ENCODE measurements around the gene SRRM2.
A peak's percentile ranks its signal among the peaks of the same experiment; 100 is the strongest.
"Not testable (repeated sequence)": the region's sequence is repeated elsewhere in the genome, so short reads cannot be mapped to it uniquely, and the experiment has no call there.

SRRM2 gene

DNA sequence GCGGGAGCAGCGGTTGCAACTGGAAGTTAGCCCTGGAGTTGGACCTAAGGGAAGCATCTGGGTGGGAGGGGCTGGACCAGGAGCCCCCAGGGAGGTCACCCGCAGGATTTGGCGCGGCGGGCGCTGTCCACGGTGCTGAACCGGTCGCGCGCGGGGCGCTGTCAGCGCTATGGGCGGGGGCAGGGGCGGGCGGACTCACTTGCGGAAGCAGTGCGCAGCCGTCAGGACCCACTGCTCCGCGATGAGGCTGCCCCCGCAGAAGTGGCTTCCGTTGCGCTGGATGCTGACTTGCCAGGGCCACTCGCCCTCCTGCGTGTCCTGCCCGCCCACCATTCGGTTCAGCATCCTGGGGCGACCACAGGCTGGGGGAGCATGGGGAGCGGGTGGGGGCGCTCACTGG, 36.9 kb upstream of the SRRM2 start:
- no peak for DNase-seq

DNA sequence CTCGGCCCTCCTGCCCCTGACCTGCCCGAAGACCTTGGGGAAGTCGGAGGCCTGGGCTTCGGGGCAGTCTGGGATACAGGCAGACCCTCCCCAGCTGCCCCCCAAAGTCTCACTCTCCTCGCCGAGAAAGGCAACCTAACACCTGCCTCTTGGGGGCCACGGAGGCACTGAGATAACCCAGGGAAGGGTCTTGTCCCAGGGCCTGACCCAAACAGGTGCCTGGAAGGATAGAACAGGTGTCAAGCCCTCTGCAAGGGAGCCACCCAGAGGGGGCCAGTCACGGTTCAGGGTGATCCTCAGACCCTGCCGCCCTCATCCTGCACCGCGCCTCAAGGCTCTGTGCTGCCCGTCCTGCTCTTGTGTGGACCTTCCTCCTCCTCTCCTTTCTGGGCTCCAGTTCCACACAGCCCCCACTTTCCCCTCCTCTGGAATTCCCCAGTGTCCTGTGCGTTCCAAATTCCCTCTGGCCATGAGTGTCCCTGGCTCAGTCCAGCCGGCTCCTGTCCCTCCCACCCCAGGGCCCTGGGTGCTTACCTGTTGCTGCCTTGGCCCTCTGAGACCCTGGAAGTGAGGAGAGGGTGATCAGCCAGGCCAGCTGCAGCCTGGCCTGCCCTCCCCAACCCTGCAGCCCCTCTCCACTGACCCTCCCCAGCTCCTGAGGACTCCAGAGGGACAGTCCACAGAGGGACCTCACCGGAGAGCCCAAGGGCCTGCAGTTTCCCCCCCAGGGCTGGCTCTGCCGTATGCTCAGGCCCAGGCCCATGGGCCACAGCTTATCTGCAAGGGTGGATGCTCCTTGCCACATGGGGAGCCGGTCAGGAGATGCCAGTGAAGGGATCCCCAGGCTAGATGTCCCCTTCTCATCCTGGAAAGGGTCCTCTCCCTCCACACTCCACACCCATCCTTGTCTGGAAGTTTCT, 36.2 kb upstream of the SRRM2 start:
- DNase-seq = no peak

DNA sequence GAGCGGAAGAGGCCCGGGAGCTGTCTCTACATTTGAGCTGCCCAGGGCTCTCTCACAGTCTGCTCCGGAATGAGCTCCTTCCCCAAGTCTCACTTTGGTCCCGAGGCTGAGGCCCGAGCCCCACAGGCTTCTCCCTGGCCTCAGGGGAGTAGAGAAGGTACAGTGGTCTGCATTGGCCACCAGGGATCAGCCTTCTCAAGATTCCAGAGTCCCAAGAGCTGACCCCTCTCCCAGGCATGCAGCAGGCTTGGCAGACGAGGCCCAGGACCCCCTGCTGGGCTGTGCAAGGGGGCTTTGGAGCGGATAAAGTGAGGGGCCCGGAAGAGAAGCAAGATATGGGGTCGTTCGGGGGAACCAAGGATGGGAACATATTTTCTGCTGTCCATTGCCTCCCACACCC, 35.5 kb upstream of the SRRM2 start:
- DNase-seq = no peak

DNA sequence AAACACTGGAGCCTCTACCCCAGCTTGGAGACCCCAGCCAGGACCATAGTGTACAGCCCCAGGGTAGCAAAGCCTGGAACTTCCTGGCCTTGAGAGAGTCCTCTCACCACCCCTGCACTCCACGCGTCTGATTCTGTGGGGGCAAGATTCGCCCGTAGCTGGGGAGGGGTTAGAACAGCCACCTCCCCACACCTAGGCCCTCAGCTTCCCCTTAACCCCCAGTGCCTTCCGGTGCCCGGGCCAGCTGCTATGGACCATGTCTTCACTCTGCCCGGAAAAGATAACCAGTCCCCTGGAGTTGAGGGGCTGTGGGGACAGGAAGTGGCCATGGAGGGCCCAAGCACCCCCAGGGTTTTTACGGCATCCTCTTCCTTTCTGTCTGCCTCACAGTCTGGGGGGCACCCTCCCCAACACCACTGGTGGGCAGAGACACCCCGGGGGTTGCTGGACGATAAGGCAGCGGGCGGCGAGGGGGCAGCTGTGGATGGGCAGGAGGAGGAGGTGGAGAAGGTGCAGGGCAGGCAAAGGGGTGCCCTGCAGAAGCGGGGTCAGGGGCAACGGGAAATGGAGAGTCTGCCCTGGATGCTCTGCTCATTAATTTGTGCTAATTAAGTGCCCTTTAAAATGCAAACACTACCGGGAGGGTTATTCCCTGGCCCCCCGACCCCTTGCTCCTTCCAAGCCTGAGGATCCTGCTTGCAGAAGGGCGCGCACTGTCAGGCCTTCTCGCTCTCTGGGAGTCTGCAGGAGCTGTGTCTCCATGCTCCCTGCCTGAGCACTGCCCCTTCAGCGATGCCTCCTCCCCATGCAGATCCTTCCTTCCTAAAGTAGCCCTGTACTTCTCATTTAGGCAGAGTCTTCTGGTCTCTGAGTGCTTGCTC, 34.8 kb upstream of the SRRM2 start:
- DNase-seq = no peak

DNA sequence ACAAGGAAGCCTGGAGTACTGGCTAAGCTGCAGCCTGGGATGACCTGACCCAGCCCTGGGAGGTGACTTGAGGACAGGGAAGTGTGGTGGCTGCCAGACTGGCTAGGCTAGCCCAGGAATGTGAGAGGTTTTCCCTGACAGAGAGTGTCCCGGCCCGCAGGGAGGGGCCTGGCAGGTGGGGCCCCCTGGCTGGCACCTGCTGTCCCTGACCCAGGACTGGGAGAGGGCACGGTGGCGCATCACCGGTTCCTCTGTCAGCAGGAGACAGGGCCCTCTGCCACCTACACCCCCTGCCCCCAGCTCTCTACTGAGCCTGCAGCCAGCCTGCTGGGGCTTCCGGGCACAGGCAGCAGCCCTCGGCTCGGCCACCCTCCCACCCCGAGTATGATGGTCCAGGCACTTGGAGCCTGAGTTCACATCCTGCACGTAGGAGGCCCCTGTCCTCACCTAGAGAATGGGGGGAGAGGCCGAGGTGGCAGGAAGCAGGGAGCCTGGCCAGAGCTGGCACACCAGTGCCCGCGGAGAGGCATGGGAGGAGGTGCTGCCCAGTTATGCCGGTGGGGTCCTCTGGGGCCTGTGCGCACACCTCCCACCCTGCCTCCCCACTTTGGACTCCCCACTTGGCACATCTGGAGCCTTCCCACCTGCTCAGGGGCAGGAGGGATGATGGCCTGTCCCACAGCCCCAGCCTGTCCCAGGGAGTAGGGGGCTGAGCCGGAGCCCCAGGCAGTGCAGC, 32.9 kb upstream of the SRRM2 start:
- no peak for DNase-seq

DNA sequence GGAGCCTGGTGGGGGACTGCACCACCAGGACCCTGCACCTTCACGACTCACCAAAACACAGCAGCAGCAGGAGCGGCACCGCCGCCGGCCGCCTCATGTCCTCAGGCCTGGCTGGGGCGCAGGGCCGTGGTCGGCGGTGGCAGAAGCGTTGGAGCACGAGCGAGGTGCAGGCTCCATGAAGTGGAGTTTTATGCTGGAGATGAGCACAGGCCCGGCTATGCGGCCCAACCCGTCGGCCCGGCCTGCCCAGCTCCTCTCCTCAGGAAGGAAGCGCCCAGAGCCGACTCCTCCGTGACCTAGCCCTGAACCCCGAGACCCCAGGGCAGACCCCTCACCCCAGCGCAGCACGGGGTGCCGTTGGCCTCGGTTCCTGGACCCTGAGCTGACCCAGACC, 32.4 kb upstream of the SRRM2 start, which contains the start of gene PRSS27:
TSS of gene PRSS27 (minus strand) at position 161 of the 394 bp plus-strand sequence. CDS start at position 97, 64 bp downstream.
- DNase-seq = no peak

DNA sequence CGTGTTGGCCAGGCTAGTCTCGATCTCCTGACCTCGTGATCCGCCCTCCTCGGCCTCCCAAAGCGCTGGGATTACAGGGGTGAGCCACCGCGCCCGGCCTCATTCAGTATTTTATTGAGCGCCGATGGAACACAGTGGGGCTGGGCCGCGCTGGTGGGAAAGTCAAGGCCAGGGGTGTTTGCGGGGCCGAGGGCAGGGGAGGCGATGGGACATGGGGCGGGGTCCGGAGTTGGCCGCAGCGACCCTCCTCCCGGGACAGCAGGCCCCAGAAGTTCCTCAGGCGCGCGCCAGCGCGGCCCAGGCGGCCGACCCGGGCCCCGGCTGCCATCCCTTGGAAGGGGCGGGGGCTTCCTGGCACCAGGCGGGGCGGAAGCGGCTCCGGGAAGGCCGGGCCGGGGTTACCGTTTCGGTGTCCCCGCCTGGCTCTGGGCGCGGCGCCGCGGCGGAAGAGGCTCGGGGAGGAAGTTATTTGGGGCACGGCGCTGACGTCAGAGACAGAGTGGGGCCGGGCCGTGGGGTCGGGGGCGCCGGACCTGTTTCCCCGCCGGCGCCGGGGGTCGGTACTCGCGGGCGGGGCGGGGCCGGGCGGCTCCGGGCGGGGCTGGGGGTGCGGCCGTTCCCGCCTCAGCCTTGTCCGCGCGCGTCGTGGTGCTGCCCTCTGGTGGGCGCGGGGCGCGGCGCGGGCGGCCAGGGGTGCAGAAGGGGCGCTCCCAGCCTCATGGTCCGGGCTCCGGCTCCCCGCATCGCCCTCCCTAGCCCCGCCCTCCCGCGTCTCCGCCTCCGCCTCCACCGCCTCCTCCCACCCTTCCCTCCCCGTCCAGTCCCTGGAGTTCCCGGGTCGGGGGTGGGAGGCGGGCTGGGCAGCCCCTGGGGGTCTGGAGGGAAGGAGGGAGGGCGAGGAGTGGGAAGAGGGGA, 31.5 kb upstream of the SRRM2 start:
- DNase-seq = peak; percentile 43

DNA sequence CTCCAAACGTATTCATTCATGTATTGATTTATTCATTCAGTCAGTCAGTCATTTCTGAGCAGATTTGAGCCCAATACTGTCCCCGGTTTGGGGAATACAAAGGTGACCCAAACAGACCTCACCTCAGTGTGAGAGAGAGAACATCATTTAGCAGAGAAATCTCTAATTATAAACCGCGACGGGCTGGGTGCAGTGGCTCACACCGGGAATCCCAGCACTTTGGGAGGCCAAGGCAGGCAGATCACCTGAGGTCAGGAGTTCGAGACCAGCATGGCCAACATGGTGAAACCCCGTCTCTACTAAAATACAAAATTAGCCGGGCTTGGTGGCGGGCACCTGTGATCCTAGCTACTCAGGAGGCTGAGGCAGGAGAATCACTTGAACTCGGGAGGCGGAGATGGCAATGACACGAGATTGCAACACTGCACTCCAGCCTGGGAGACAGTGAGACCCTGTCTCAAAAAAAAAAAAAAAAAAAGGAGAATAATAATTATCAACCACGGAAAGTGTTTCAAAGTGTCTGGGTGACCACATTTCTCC, 30.7 kb upstream of the SRRM2 start:
- not testable (repeated sequence) for DNase-seq

DNA sequence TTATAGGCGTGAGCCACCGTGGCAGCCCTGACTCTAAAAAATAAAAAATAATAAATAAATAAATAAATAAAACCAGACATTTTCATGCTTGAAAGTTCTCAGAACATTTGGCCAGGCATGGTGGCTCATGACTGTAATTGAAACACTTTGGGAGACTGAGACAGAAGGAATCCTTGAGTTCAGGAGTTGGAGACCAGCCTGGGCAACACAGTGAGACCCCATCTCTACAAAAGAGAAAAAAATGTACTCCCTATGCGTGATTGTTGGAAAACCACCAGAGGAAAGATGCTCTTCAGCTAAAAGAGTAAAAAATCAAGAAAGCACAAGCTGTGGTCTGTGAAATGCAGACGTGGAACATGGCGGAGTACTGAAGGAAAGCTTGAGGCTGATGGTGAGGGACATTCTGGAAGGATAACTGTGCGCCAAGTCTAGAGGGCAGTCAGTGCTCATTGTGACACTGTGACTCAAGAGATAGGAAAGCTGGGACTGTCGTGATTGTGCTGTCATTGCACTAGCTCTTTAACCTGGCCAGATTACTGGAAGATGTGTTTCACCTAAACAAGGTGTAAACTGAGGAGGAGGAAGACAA, 28.3 kb upstream of the SRRM2 start:
- no peak for DNase-seq

DNA sequence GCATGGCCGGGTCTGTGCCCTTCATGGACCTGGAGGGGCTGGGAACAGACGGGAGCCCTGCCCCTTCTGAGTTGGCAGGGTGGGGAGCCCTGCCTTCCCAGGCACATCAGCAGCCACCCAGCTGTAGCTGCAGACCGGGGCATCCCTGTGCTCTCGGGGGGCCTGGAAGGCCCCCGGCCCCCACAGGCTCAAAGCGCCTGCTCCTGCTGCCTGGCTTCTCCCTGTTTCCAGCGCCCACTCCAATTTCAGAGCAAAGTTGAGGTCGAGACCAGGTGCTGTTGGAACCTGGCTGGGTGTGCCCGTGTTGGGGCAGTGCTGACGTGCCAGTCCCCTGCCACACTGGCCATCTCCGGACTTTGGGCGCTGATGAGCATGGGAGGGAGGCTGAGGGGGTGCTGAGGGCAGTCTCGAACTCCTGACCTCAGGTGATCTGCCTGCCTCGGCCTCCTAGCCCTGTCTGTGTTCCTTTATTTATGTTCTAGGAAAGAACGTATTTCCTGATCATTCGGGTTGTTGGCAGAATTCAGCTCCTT, 27.6 kb upstream of the SRRM2 start:
- no peak for DNase-seq

DNA sequence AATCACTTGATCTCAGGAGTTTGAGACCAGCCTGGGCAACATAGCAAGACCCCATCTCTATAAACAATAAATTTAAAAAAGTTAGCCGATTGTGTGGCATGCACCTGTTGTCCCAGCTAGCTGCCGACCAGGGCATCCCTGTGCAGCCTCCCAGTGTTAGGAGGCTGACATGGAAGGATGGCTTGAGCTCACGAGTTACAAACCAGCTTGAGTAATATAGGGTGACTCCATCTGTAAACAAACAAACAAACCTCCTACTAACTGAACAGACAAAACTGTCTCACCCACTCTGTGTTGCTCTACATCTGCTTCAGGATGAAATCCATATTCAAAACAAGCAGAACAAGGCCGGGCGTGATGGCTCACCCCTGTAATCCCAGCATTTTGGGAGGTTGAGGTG, 25.5 kb upstream of the SRRM2 start:
- DNase-seq = no peak

DNA sequence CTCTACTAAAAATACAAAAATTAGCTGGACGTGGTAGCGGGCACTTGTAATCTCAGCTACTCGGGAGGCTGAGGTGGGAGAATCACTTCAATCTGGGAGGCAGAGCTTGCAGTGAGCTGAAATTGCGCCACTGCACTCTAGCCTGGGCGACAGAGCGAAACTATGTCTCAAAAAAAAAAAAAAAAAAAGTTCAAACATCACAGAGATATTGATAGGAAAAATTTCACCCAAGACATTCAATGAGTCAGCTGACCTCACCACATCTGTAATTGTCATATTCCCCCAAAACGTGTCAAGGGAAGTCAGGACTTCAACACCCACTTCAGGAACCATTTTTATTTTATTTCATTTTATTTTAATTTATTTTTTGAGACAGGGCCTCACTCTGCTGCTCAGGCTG, 24.4 kb upstream of the SRRM2 start:
- no peak for DNase-seq

DNA sequence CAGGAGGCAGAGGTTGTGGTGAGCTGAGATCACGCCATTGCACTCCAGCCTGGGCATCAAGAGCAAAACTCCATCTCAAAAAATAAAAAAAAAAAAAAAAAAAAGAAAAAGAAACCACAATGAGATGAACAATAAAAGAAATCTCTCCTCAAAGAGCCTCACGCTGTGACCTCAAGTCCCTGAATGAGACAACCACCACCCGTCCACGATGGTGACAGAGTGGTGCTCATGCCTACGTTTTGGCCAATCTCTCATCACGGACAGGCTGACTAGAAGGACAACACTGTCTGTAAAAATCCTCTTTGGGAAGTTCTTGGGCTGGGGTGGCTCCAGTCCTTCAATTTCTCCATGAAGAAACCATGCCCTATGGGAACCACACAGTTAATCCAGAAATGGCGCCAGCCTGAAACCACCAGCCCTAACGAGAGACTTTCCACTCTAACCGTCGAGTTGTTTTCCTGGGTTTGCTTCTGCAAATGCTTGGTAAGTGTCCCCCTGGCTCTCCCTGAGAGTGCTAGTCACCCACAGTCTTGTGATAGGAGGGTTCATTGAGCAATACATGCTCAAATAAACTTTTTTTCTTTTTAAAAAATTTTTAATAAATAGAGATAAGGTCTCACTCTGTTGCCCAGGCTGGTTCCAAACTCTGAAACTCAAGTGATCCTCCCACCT, 17.5 kb upstream of the SRRM2 start:
- no peak for DNase-seq

DNA sequence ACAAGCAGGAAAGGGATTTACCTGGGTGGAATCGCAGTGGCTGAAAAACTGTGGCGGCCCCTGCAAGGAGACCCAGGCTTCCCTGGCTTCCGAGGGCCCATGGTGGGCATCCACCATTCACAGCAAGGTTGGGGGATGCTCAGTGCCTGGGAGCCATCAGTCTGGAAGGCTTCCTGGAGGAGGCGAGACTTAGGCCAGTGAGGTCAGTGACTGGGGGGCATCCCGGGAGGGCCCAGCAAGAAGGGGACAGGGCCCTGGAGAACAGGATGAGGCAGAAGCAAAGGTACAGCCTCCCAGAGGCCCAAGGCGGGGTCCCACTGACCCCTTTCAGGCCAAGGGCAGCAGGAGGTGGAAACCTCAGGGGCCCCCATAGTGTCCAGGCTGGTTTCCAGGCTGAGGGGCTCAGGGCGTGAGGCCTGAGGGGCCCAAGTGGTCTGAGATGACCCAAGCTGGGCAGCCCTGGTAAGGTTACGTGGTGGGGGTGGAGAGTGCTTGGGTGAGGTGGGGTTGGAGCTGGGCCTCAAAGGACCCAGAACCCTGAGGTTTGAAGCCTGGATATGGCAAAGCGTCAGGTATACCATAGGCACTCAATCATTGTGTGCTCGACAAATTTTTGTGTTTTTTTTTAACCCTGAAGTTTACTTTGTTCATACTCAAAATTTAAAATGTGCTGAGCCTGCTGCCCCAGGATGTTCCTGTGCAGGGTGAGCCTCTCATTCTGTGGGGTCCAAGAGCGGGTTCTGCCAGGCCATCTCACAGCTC, 15.8 kb upstream of the SRRM2 start:
- no peak for DNase-seq

DNA sequence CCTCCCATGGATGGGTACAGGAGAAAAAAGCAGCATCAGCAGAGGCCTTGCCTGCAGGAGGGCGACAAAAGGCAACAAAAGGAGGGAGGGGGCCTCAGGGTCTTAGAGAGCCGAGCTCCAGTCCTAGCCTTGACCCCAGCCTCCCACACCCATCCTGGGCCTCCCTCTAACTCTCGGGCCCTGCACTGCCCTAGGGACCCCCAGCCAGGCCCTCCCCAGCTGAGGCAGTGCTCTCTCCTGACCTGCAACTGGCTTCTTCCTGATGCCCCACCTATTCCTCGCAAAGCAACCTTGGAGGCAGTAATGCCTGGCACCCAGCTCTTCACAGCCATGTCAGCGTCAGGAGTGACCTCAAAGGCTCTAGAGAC, 15.2 kb upstream of the SRRM2 start:
- no peak for DNase-seq

DNA sequence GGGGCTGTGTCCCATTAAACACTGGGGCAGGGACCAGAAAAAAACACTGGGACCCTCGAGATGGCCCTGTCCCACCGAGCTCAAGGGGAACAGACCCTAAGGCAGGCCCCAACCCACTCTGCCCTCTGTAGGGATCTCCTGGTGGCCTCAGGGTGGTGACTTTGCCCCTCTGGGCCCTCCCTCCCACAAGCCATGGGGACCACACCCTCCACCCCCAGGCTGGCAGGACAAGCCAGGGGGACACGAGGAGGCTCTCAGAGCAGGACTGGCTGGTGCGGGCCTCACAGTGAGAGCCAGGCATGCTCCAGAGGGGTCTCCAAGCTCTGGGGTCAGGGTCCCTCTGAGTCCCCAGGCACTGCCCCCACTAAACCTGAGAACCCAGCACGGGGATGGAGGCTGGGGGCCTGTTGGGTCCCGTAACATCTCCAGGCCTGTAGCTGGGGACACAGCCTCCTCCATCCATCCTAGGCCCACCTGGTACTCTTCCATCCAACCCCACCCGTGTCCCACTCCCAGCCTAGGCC, 14.5 kb upstream of the SRRM2 start:
- DNase-seq = no peak

DNA sequence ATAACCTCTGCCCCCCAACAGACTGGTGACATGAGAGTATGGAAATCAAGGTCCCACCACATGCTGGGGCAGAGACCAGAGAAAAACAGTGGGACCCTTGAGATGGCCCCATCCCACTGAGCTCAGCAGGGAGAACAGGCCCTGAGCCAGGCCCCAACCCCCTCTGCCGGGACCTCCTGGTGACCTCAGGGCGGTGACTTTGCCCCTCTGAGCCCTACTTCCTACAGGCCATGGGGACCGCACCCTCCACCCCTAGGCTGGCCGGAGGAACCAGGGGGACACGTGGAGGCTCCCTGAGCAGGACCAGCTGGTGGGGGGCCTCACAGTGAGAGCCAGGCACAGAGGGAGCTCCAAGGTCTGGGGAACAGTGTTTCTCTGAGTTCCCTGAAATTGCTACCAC, 13.8 kb upstream of the SRRM2 start:
- no peak for DNase-seq

DNA sequence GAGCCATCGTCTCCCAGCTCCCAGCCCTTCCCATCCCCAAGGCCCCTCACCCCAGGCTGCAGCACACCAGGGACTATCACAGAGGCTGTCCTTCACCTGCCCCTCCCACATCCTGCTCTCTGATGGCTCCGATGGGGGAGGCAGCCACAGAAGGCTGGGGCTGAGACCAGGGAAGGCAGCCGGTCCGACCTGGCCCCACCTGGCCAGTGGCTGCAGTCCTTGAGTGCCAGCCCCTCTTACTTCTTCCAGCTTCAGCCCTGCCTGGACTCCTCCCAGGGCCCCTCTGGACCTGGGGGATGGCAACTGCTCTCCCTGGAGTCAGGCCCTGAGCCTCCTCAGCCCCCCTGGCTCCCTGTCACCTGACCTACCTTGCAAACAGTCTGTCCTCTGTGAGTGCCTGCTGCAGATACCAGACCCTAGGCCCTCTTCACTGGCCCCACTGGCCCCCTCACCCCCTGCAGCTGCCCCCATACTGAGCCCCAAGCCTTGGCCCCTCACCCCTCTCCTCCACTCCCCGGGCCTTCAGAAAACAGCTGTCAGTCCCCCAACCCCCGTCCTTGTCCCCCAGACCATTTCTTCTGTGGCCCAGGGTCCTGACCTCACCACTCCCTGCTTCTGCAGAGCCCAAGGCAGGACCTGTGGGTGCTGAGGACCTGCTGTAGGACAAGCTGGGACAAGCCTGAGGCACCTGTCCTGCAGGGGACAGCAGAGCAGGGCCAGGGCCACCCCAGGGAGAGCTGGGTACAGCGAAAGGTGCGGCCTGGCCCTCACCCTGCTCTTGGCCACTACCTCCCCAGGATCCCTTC, 12.6 kb upstream of the SRRM2 start:
- no peak for DNase-seq

DNA sequence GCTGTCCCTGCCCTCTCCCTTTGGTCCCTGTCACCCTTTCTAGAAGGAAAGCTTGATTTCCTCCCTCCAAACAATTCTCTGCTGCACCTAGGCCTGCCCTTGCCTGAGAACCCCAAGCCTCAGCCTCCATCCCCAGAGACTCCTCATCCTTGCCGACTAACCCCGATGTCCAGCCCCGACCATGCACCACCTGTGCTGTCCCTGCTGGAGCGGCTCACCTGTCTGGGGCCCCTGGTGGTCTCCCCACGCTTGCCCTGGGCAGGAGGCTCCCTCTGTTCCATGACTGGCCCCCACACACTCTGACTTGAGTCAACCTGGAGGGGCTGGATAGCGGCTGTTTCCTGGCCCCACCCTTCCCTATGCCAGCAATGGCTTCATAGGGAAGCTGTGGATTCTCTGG, 12.0 kb upstream of the SRRM2 start:
- no peak for DNase-seq

All from NCI-H510A treated with DMSO at 0.1 percent for 48 hours (cell line).